Thyroid gland (tissue), 4 donors: Measurements from ENCODE around the gene XKR3. TPM values are rescaled to one million over a fixed set of nuclear protein-coding genes. Genes with fewer than 3 reads are reported as not detected.
"Not testable (repeated sequence)": the region's sequence is repeated elsewhere in the genome, so short reads cannot be mapped to it uniquely, and the experiment has no call there.

Experiments used
- DNase-seq, 2 donors: peaks; one replicate each; pipeline ENCODE4 v3.0.0-alpha.2; 2019
- H3K27ac ChIP-seq, 3 donors: fragments of 200-600 bp; sonication (generic); 1 replicate in 2 of 3; 2 replicates in 1 of 3; pipeline ENCODE4 v1.5.1; 2016 to 2019; ENCODE audit warnings: mild to moderate bottlenecking in 1 of 3, moderate library complexity in 1 of 3
- H3K27me3 ChIP-seq: fragments of 200-600 bp; sonication (generic); one replicate; pipeline ENCODE4 v1.5.1; 2019
- H3K36me3 ChIP-seq, 2 donors: fragments of 200-600 bp; sonication (generic); one replicate each; pipeline ENCODE4 v1.5.1; 2016 to 2019
- H3K4me1 ChIP-seq, 2 donors: fragments of 200-600 bp; sonication (generic); one replicate each; pipeline ENCODE4 v1.5.1; 2017 to 2019
- H3K4me3 ChIP-seq, 3 donors: fragments of 200-600 bp; sonication (generic); replicated peaks in 1 of 3; 1 replicate in 2 of 3; 2 replicates in 1 of 3; pipeline ENCODE4 v1.5.1; 2016; ENCODE audit warnings: mild to moderate bottlenecking in 1 of 3
- H3K9me3 ChIP-seq: fragments of 200-600 bp; sonication (generic); one replicate; pipeline ENCODE4 v1.5.1; 2017
- POLR2A ChIP-seq, 2 donors: fragments of 450-650 bp; IDR thresholded peaks; one replicate each; pipeline ENCODE4 v1.6.1; 2017; ENCODE audit warnings: antibody characterized with exemption in 2 of 2, mild to moderate bottlenecking in 2 of 2, moderate library complexity in 1 of 2
- WGBS, 2 donors: methylation state at CpG; one replicate each; pipeline ENCODE4 v1.1.5; 2017; 5-methylcytosine and 5-hydroxymethylcytosine counted together
- intact Hi-C: fragments of 100-400 bp; cut with DNase I; formaldehyde crosslinking; loops from one replicate; pipeline ENCODE4 v1.15.1; 2023
- total RNA-seq, 4 donors: library from RNA; depleted of rRNA; stranded (reverse); fragments of >200 nt; gene quantifications; one replicate each; pipeline ENCODE4 v1.2.3, GENCODE V29; 2016
- TF ChIP-seq, protein P1 (sequence below), 6 experiments: fragments of 200-600 bp in 3 of 6; fragments of 450-650 bp in 3 of 6; sonication (generic) in 3 of 6; IDR thresholded peaks; one replicate each; pipeline ENCODE4 v1.5.1; 2016 to 2019; ENCODE audit warnings: antibody characterized with exemption in 6 of 6, mild to moderate bottlenecking in 2 of 6, inconsistent platforms in 1 of 6, moderate library complexity in 1 of 6

The XKR3 gene
- total RNA-seq, 4 donors from 2014 or later: not detected

DNA sequence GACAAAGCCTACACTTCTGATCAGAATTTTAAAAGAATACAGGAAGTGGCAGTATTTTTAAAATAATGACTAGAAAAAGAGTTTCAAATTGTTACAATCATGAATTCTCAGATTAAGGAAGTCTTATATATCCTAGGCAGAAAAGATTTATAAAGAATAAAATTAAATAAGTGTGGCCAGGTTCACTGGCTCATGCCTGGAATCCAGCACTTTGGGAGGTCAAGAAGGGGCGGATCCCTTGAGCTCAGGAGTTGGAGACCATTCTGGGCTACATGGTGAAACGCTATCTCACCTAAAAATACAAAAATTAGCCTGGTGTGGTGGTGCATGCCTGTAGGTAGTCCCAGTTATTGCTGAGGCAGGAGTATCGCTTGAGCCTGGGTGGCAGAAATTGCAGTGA, 24.1 kb downstream of the XKR3 start:
- H3K27ac ChIP-seq: no peak overlapping the region
- H3K27me3 ChIP-seq: no peaks in the 10 kb centered on the region
- no peak for TF ChIP-seq POLR2A (IDR thresholded peaks at IDR 0.05)
- TF ChIP-seq, protein P1, sequence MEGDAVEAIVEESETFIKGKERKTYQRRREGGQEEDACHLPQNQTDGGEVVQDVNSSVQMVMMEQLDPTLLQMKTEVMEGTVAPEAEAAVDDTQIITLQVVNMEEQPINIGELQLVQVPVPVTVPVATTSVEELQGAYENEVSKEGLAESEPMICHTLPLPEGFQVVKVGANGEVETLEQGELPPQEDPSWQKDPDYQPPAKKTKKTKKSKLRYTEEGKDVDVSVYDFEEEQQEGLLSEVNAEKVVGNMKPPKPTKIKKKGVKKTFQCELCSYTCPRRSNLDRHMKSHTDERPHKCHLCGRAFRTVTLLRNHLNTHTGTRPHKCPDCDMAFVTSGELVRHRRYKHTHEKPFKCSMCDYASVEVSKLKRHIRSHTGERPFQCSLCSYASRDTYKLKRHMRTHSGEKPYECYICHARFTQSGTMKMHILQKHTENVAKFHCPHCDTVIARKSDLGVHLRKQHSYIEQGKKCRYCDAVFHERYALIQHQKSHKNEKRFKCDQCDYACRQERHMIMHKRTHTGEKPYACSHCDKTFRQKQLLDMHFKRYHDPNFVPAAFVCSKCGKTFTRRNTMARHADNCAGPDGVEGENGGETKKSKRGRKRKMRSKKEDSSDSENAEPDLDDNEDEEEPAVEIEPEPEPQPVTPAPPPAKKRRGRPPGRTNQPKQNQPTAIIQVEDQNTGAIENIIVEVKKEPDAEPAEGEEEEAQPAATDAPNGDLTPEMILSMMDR (IDR thresholded peaks at IDR 0.05): no peak
- no peak for DNase-seq
- no peaks in the 10 kb centered on the region for H3K36me3 ChIP-seq
- no peaks in the 10 kb centered on the region for H3K9me3 ChIP-seq
- H3K4me3 ChIP-seq: no peak overlapping the region
- intact Hi-C loops: no loop called here
- H3K4me1 ChIP-seq: no peaks in the 10 kb centered on the region
- 85 to 87% methylated on average over 3 of the region's 3 CpGs for WGBS, 2 donors

DNA sequence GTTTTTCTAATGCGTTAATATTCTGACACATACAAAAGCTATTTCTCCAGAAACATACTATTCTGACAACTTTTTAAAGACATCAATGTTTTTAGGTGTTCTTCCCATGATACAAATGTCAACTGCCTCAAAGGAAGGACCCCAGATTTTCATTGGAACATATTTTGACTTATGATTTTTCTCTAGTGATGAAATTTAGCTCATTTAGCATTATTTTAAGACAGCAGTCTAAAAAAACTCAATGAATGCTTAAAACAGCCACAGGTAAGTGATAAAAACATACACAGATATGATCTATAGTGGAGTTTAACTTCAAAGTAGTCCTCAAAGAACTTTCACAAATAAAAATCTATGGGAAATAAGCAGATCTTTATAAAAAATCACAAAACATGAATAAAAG, 24.9 kb downstream of the XKR3 start:
- Histone ChIP-seq H3K9me3 (no peaks in the 10 kb centered on the region), H3K27me3 (no peaks in the 10 kb centered on the region), H3K36me3 (no peaks in the 10 kb centered on the region), H3K4me3 (no peak overlapping the region), H3K27ac (no peak overlapping the region), H3K4me1 (no peaks in the 10 kb centered on the region)
- DNase-seq: no peak
- WGBS, 2 donors: 90 to 91% methylated on average over 1 of the region's 1 CpG
- intact Hi-C loops: no loop called here
- TF ChIP-seq, protein P1 (IDR thresholded peaks at IDR 0.05): no peak
- no peak for TF ChIP-seq POLR2A (IDR thresholded peaks at IDR 0.05)

DNA sequence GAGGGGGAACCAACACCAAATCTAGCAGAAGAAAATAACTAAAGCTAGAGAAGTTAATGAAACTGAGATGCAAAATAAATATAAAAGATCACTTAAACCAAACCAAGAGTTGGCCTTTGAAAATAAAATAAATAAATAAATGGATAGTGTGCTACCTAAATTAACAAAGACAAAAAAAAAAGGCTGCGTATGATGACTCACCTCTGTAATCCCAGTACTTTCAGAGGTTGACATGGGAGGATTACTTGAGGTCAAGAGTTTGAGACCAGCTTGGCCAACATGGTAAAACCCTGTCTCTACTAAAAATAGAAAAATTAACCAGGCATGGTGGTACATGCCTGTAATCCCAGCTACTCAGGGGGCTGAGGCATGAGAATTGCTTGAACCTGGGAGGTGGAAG, 29.7 kb downstream of the XKR3 start:
- not testable (repeated sequence) for H3K9me3 ChIP-seq

DNA sequence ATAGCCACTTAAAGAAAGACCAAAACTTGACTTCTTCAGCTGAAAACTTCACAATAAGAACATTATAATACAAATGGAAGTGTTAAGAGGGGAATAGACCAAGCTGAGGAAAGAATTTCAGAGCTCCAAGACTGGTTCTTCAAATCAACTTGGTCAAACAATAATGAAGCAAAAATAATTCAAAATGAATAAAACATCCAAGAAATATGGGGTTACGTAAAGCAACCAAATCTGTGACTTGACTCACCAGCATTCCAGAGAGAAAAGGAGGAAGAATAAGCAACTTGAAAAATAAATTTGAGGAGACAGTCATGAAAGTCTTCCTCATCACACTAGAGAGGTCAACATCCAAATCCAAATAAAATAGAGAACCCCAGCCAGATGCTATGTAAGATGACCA, 31.4 kb downstream of the XKR3 start:
- no peak overlapping the region for H3K27ac ChIP-seq
- intact Hi-C loops: no loop called here
- WGBS, 2 donors: 88 to 91% methylated on average over 1 of the region's 1 CpG

More for the DNA sequence above, 29.7 kb downstream of the XKR3 start:
- H3K4me1 ChIP-seq, H3K27ac ChIP-seq, H3K4me3 ChIP-seq, H3K36me3 ChIP-seq, intact Hi-C loops, H3K27me3 ChIP-seq, DNase-seq: not testable (repeated sequence)
- WGBS, 2 donors: 86% methylated on average over 1 of the region's 1 CpG

DNA sequence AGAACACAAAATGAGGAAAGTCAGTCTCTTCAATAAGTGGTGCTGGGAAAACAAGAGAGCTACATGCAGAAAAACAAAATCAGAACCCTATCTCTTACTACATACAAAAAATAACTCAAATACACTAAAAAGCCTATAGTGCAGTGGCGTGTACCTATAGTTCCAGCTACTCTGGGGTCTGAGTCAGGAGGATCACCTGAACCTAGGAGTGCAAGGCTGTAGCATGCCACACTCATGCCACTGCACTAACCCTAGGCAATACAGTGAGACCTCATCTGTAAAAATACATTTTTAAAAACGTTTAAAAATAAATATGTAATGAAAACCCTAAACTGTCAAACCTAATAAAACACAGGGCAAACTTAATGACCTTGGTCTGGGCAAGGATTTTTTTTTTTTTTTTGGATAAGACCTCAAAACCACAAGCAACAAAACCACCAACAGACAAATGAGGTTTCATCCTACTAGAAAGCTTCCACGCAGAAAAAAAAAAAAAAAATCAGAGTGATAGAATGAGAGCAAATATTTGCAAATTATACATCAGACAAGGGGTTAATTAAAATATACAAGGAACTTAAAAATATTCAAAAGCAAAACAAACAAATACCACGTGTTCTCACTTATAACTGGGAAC, 35.2 kb downstream of the XKR3 start:
- no peak for DNase-seq
- TF ChIP-seq, protein P1 (IDR thresholded peaks at IDR 0.05): no peak
- TF ChIP-seq POLR2A (IDR thresholded peaks at IDR 0.05): no peak
- intact Hi-C loops: no loop called here
- Histone ChIP-seq H3K36me3 (no peaks in the 10 kb centered on the region), H3K27ac (no peak overlapping the region), H3K4me3 (no peak overlapping the region), H3K27me3 (no peaks in the 10 kb centered on the region), H3K9me3 (no peaks in the 10 kb centered on the region), H3K4me1 (no peaks in the 10 kb centered on the region)
- WGBS, 2 donors: 47 to 52% methylated on average over 4 of the region's 4 CpGs

More for the DNA sequence above, 31.4 kb downstream of the XKR3 start:
- Histone ChIP-seq H3K9me3 (no peaks in the 10 kb centered on the region), H3K4me1 (no peaks in the 10 kb centered on the region), H3K27me3 (no peaks in the 10 kb centered on the region), H3K36me3 (no peaks in the 10 kb centered on the region), H3K4me3 (no peak overlapping the region)
- no peak for DNase-seq
- TF ChIP-seq, protein P1 (IDR thresholded peaks at IDR 0.05): no peak
- no peak for TF ChIP-seq POLR2A (IDR thresholded peaks at IDR 0.05)
